ENCODE measurements around the gene CCDC88B.

GRCh38 chr11:64364911-64365310 lies 24.9 kb downstream of the CCDC88B start:
- no peak for TF ChIP-seq POLR2A (IDR thresholded peaks at IDR 0.05)
- TF ChIP-seq CTCF (IDR thresholded peaks at IDR 0.05) = no peak
- no peak for TF ChIP-seq POLR2AphosphoS5 (IDR thresholded peaks at IDR 0.05)
- no peak for TF ChIP-seq EP300 (IDR thresholded peaks at IDR 0.05)
